COR-L47 (cell line): ENCODE measurements around the gene CHST1.

ENCODE experiments used
- DNase-seq: peaks from one replicate; lab custom pipeline; 2025; lab: John Stamatoyannopoulos, UW

The CHST1 gene, protein sequence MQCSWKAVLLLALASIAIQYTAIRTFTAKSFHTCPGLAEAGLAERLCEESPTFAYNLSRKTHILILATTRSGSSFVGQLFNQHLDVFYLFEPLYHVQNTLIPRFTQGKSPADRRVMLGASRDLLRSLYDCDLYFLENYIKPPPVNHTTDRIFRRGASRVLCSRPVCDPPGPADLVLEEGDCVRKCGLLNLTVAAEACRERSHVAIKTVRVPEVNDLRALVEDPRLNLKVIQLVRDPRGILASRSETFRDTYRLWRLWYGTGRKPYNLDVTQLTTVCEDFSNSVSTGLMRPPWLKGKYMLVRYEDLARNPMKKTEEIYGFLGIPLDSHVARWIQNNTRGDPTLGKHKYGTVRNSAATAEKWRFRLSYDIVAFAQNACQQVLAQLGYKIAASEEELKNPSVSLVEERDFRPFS

DNA sequence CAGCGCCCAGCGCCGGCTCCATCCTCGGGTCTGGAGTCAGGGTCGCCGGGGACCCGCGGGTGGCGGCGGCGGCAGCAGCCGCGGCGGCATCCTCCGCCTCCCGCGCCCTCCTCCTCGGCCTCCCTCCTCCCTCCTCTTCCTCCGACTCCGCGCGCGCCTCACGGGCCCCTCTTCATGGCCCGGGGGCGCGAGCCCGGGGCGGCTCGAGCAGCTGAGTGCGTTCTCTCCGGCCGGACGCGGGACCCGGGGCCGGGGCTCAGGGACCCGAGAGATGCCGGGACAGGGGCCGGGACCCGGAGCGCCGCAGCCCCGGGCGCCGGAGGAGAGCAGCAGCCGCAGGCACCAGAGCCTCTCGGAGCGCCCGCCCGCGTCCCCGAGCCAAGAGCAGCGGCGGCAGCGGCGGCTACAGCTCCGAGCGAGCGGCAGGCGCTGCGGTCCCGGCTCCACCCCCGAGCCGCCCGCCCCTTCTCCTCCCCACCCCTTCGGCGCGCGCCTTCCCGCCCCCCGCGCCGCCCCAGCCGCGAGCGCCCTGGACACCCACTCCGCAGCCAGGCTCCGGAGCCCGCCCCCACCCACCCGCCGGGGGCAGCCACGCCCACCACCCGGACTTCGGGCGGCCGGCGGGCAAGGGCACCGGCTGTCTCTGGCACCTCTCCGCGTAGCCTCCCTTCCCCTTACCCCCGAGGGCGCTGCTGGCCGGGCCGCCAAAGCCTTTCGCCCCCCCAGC lies at the start of gene CHST1:
CHST1 (minus strand) TSS at position 417 of the 727 bp plus-strand sequence. CDS start 14,699 bp downstream, outside the sequence.
- peak; percentile 48 for DNase-seq

DNA sequence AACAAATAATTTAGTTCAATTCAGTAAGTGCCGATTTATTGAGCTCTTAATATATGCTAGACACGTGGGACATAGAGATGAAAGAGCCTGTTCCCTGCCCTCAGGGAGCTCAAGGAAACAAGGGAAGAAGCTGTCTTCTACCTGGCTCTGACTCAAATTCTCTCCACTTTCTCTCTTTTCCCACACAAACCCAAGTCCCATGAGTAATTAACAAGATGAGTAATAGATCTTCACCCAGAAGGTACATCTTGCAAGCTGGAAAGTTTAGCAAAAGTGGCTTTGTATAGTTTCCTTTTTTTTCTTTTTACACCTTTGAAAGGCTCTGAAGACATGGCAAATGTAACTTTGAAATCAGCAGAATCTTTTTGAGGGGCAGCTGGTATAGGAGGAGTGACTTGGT lies 48.2 kb upstream of the CHST1 start:
- no peak for DNase-seq

DNA sequence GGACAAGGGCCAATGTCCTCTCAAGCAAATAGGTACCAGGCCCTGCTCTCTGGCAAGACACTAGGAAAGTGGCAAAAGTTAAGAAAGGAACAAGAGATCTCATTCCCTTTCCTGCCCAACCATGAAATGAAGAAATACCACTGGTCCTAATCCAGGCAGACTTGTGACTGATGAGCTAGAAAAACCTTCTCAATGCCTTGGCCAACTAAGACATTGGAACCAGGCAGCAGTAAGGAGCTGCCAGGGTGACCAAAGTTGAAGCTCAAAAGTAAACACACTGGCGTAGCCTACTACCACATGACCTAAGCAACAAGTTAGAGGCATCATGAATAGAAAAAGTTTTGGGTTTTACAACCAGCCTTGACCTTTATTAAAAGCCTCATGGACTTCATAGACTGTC lies 45.1 kb upstream of the CHST1 start:
- DNase-seq, result no peak

DNA sequence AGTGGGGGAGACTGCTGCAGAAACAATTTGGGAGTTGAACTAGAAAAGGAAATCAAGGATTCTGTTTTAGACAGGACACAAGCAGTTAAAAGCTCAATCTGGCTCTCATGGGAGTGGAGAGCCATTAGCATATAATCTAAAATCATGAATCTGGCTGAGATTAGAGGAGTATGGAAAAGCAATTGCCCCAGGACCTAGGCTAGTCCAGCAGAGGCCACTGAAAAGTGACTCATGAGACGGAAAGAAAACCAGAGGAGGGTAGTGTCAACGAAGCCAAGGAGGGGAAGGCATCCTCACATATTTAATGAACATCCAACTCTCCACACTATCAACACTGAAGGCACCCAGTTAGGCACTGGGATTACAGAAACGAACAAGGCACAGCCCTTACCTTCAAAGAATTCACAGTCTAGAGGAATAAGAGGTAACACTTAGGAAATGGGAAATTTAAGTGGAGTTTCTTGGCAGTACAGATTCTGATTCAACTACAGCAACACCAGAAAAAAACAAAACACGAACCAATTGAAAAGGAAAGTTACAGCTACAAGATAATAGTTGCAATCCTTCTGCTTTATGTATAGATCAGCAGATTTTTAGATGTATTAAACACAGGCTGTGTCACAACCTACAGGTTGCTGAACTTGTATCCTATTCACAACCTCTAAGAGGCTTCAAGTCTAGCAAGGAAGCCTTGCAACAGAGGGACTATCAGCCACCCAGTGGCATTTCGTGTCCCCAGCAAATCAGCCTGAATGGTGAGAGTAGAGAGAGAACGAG lies 43.7 kb upstream of the CHST1 start:
- DNase-seq, result no peak

DNA sequence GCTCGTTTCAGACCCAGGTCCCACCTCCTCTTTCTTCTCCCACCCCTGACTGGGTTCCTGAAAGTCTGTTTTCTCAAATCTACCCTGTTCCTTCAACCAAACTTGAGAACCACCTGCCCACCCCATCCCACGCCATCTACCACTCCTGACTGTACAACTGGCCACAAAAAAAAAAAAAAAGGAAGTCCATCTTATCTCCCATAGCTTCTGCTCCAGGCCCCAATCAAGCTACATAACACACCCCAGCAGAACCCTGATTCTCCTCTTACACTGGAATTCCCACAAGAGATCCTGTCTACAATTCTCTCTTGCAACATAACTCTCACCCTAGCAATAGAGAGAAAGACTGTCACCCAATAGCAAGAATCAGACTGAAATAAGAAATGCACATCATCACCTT lies 39.2 kb upstream of the CHST1 start:
- DNase-seq, result no peak

DNA sequence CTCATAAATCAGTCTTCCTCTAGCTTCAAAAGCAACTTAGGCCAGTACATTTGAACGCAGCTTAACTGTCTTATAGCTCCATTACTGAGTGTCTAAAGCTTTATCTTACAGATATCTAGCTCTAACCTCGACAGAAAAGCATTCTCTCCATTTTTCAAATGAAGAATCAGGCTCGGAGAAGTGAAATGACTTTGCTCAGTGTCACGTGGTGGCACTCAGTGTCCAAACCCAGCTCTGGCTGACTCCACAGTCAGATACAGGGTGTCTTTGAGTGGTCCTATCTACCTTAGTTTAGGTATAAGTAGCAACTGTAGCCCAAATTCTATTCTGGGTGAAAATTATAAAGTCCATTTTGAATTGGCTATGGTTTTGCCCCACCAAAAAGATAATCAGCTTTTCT lies 38.7 kb upstream of the CHST1 start:
- no peak for DNase-seq

DNA sequence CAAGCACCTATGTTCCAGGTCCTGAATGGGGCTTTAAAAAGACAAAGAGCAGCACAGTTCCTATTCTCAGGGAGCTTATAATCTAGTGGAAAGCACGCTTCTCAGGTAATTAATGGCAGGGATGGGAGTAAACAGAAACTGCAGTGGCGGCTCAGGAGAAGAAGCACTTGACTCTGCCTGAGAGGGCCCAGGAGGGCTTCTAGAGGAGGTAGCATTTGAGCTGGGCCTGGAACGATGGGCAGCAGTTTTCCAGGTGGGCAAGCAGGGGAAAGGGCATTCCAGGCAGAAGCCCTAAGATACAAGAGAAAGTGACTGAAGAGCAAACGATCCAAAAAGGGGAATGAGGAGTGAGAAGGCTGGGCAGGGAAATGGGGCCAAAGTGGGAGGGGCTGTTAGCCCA lies 37.1 kb upstream of the CHST1 start:
- no peak for DNase-seq

DNA sequence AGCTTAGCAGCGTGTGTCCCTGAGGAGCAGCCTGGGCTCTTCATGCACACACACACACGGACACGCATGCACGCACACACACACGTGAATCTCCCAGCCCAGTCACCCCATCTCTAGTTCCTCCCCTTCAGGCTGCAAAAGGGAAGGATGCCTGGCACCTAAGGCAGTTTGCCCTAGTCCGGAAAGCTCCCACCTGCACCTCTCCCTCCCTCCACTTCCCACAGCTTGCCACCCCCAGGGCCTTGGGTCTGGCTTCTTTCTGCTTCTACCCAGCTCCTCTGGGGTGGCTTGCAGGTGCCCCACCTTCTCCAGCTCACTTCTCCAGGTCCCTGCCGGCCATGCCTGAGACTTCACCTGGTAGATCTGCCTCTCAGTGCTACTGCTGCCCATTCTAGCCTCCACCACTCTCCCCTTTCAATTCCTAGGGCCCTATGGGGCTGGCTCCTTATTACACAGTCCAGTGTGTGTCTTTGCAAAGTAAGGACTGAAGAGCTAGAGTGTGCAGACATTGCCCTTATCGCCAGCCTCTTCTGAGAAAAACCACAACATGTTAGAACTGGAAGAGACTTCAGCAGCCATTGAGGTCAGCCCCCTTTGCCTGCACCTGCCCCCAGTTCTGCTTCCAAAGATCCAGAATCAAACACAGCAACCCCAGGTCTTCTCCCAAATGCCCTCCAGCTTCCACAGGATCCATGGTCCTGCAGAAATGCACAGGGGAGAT lies 33.5 kb upstream of the CHST1 start:
- DNase-seq, result no peak

DNA sequence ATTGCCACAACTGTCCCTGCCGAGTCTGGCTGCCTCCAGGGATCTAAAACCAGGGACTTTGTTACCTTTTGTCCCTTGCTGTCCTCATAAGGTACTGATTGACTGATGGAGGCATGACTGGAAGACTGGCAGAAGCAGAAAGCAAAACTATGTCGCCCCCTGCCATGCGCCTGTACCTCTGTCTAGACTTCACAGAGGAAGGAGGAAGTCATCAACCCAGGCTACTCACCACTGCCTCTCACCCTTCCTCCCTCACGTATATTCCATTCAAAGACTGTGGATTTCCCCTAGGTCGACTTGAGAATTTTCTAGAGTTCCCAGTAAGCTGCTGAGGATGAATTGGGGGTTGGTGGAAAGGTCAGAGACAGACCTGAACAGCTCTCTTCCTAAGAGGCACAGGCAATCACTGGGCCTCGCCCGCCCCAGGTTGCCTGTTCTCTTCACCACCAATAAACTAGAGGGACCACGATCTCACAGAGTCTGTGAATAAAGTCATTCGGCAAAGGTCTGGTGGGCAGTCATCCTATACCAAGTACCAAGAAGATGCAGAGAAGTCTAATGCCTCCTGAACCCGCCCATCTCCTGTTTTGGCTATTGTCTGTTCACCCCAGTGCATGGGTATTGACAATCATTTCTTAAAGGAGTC lies 27.5 kb upstream of the CHST1 start:
- no peak for DNase-seq

DNA sequence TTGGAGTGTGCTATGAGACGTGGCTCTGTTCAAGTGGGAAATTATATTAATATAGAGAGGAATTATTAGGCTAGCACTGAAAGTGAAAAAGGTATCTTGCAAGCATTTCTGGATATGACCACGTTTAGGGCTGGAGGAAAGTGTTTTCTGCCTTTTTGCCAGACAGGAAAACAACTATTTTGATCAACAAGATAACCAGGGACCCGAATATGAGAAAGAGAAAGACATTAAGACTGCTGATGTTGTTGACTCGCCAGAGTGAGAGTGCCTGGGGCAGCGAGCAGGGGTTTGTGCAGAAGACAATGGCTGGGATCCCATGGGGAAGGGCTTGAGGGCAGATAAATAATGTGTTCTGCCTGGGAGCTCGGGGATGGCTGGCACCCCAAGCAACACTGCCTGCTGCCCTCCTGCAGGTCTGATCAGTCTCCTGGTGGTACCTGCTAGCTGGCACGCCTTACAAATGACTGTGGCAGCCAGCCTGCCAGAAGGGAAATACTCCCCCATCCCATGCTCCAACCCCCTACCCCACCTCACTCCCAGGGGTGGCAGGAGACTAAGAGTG lies 23.1 kb upstream of the CHST1 start:
- peak; percentile 36 for DNase-seq

DNA sequence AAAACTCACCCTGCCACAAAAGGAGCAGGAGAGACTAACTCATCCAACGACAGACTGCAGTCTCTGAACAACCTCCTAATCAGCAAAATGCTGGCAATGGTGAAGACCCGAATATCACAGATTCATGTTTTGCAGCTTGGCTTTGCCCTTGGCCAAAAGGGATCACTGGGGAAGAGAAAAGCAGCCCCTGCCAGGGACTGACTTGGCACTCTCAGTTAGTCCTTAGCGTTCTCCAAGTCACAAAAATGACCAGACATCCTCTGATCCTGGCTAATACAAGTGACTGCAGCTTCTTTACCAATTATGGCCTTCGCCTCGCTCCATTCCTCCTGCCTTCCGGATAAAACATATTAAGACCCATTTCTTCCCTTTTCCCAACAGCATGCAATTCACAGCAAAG lies 22.4 kb upstream of the CHST1 start:
- DNase-seq, result no peak

DNA sequence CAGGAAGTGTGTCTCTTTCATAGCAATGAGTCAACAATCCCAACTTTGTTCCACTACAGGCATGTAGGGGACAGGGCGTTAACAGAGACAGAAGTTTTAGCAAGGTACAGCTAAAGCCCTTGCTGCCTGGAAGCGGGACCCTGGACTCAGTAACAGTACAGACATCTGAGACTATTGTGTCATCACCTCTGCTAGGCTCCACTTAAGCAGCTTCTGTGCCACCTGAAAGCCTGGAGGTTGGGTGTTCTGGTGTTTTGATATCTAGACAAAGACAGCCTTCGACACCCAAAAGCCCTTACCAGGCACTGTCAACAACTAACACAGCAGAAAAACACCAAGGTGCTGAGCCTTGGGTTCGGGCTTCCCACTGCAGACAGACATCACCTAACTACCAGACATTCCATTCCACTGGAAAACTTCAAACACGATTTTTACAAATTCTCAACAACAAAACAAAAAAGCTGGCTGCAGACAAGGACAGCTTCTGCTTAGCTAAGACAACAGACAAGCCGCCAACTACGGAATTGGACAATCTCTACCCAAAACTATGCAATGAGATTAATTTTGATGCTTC lies 20.6 kb upstream of the CHST1 start:
- DNase-seq, result no peak

DNA sequence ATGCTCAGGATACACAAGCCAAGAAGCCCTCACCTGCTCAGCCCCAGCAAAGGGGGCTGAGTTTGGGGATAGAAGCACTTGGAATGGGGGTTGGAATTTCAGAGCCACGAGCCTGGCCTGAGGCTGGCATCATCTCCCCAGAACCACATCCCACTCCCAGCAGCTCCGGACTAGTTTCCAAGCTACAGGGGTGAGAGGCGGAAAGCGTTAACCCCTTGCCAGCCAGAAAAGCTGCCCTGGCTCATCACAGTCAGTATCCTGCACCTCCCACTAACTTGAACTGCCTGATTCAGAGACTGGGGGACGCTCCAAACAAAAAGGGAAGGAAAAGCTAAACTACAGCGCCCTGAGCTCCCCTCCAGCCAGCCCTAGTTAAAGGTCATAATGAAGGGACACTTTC lies 19.0 kb upstream of the CHST1 start:
- no peak for DNase-seq

DNA sequence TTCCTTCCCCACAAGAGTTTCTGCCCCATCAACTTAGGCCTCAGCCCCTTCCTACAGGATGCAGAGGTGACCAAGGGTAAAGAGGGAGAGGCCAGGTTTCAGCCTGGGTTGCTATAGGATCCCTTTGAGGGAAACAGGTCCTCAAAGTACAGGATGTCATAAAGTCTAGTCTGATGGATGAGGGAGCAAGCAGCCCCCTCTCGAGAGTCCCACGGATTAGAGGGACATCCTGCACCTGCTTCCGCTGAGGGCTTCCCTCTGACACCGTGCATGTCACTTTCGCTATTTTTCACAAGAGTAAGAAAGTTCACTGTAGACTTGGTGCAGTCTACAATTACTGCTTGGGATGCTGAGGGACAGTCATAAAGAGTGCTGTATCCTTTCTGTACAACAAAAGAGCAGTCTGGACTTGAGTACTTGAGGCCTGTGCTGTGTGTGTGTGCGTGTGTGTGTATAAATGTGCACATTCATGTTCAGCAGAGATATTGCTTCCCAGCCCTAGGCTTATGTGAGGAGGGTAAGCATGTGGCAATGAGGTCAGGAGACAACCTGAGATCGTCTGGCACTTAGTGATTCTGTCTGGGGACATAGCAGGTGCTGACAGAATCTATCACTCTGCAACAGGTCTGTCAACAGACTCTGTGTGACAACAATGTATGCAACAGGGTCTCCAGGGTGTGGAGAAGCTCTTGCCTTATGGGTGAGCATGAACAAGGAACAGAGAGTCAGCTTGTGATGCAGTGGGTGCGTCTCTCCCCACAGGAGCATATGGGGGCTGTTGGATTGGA lies 18.0 kb upstream of the CHST1 start:
- no peak for DNase-seq

DNA sequence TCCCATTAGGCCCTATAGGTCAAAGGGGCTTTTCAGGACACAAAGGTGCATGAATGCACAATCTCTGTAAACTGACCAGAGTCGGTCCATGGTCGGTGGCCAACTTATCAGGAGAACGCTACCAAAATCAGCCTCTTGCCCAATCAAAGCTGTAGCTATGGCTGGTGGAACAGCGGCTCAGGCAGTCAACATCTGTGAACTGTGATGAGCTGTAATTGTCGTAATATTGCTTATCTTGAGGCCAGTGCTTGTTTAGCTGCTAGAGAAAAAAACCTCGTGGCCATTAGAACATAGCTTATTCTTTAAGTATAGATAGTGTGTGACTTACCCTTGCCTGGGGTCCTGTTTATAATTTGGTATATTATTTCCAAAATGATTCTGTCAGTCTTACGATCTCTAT lies 14.4 kb upstream of the CHST1 start:
- DNase-seq, result no peak

DNA sequence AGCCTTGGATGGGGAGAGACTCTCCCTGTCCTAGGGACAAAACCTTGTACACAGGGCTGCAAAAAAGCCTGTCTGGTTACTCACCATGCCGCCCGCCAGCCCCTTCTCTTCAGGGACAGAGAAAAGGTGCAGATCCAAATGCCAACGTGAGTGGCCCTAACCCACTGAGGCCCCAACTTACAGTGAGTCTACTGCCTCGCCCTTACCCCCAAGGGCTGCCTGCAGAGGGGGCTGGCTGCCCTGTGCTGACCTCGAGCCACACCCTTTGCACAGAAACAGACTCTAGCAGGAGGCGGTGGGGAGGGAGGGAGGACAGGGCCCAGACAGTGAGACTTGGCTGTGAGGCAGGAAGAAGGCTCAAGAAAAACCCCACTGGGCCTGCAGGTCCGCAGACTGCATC lies 13.6 kb upstream of the CHST1 start:
- DNase-seq, result no peak

DNA sequence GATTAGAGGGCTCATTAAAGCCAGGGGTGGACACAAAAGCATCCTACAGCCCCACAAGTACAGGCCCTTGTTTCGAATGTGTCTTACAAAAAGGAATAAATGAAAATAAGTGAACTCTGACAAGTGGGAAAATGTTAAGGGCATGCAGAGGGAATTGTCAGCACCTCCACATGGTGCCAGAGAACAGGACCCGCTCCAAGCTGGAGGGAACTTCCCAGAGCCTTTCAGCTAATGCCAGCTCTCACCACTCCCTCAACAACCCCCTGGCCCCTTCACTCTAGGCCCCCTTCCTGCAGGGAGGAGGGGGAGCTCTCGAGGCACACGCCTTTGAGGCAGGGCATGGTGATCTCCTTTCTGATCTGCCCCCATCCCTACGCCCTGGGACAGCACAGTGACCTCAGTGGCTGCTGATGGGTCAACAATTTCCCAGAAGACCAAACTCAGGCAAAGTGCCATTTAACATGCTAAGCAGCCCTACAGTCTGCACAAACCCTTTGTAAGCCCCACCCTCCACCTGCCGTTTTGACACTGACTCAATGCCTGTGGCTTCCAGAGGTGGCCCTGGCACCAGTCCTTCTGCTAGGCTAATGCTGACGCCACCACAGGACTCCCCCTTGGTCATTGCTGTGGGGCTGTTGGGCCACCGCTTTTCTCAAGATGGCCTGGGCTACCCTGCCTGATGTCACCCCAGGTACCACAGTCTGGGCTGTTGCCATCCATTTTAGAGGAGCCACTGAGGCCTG lies 12.5 kb upstream of the CHST1 start:
- no peak for DNase-seq

DNA sequence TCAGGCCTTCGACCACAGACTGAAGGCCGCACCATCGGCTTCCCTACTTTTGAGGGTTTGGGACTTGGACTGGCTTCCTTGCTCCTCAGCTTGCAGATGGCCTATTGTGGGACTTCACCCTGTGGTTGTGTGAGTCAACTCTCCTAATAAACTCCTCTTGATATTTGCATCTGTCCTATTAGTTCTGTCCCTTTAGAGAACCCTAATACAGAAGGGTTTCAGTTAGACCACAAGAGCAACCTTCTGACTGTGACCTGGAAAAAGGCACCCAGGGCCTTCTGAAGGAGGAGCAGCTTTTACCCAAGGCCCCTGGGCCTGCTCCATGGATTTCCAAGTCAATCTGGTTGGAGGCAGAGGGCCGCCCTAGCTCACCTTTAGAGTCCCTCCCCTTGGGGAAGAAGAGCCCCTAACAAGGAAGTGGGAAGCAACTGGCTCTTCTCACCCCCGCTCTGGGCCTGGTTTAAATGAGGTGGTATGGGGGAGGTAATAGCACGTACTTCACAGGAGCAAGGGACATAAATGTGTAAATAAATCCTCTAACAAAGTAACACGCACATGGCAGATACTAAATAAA lies 11.2 kb upstream of the CHST1 start:
- no peak for DNase-seq

DNA sequence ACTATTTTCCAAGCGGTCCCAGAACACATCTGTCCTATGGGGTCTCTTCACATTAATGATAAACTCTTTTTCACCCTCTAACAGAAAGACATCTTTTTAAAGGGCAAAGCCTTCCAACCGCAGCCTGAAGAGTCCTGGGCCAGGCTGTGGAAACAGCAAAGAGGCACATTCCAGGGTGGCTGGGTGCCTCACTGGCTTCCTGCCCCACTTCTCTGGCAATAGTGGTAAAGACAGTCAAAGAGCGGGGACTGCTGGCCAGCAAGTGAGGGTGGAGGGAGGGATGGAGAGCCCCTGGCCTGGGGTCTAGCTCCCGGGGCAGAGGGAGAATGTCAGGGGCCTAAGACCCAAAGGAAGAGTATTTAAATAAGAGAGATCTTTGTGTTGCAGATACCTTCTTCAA lies 10.2 kb upstream of the CHST1 start:
- no peak for DNase-seq
